Right atrium auricular region (tissue), 2 donors: ENCODE results near the gene RAD50. TPM values are rescaled to one million over a fixed set of nuclear protein-coding genes. Genes with fewer than 3 reads are reported as not detected.
A peak's percentile ranks its signal among the peaks of the same experiment; 100 is the strongest.

Source experiments
- DNase-seq: peaks from one replicate; pipeline ENCODE4 v3.0.0-alpha.2; 2019; ENCODE audit warnings: low spot score
- H3K27ac ChIP-seq, 2 donors: fragments of 200-600 bp; sonication (generic); 1 replicate in 1 of 2; 2 replicates in 1 of 2; pipeline ENCODE4 v1.5.1; 2016 to 2019
- H3K27me3 ChIP-seq, 2 donors: fragments of 200-600 bp; sonication (generic); one replicate each; pipeline versions ENCODE4 v1.5.1 to v1.6.0; 2017 to 2019
- H3K36me3 ChIP-seq: fragments of 200-600 bp; sonication (generic); one replicate; pipeline ENCODE4 v1.5.1; 2016
- H3K4me1 ChIP-seq, 2 donors: fragments of 200-600 bp; sonication (generic); one replicate each; pipeline versions ENCODE4 v1.5.1 to v1.6.0; 2017 to 2019
- H3K4me3 ChIP-seq, 2 donors: fragments of 200-600 bp; sonication (generic); 1 replicate in 1 of 2; 2 replicates in 1 of 2; pipeline ENCODE4 v1.5.1; 2017 to 2019; ENCODE audit warnings: mild to moderate bottlenecking in 1 of 2, moderate library complexity in 1 of 2
- H3K9me3 ChIP-seq, 2 donors: fragments of 200-600 bp; sonication (generic); one replicate each; pipeline ENCODE4 v1.5.1; 2019
- total RNA-seq, 2 donors: library from RNA; depleted of rRNA; stranded (reverse); fragments of >200 nt; gene quantifications; one replicate each; pipeline ENCODE4 v1.1.0, GENCODE V29; 2016
- TF ChIP-seq, protein P1 (sequence below), 2 donors: fragments of 200-600 bp; sonication (generic); IDR thresholded peaks; one replicate each; pipeline ENCODE4 v1.5.1; 2019; ENCODE audit warnings: antibody characterized with exemption in 2 of 2

Gene RAD50
- total RNA-seq, 2 donors from 2014 or later: 11.5 to 18.6 TPM

DNA sequence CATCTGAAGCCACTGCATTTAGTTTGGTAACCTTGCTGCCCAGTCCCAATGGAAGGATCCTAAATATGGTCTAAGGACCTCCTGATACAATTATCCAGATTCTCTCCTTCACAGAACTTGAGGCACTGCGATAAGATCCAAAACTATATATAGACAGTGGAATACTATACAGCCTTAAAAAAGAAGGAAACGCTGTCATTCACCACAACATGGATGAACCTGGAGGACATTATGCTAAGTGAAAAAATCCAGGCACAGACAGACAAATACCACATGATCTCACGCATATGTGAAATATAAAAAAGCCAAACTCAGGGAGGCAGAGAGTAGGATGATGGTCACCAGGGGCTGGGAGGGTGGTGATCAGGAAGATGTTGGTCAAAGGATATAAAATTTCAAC, 114.2 kb downstream of the RAD50 start:
- H3K27me3 ChIP-seq: no peaks in the 10 kb centered on the region
- no peak overlapping the region for H3K27ac ChIP-seq
- H3K4me1 ChIP-seq: peaks cover 0 to 3% of the 10 kb centered on the region in 2 donors
- H3K9me3 ChIP-seq: no peaks in the 10 kb centered on the region
- H3K4me3 ChIP-seq: no peak overlapping the region
- H3K36me3 ChIP-seq: no peaks in the 10 kb centered on the region
- TF ChIP-seq, protein P1, sequence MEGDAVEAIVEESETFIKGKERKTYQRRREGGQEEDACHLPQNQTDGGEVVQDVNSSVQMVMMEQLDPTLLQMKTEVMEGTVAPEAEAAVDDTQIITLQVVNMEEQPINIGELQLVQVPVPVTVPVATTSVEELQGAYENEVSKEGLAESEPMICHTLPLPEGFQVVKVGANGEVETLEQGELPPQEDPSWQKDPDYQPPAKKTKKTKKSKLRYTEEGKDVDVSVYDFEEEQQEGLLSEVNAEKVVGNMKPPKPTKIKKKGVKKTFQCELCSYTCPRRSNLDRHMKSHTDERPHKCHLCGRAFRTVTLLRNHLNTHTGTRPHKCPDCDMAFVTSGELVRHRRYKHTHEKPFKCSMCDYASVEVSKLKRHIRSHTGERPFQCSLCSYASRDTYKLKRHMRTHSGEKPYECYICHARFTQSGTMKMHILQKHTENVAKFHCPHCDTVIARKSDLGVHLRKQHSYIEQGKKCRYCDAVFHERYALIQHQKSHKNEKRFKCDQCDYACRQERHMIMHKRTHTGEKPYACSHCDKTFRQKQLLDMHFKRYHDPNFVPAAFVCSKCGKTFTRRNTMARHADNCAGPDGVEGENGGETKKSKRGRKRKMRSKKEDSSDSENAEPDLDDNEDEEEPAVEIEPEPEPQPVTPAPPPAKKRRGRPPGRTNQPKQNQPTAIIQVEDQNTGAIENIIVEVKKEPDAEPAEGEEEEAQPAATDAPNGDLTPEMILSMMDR (IDR thresholded peaks at IDR 0.05): no peak
- no peak for DNase-seq

DNA sequence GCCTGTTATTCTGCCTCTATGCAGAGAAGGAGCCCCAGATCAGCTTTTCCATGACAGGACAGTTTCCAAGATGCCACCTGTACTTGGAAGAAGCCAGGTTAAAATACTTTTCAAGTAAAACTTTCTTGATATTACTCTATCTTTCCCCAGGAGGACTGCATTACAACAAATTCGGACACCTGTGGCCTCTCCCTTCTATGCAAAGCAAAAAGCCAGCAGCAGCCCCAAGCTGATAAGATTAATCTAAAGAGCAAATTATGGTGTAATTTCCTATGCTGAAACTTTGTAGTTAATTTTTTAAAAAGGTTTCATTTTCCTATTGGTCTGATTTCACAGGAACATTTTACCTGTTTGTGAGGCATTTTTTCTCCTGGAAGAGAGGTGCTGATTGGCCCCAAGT, 116.7 kb downstream of the RAD50 start:
- H3K4me3 ChIP-seq: no peak overlapping the region
- H3K27ac ChIP-seq: no peak overlapping the region
- TF ChIP-seq, protein P1 (IDR thresholded peaks at IDR 0.05): no peak
- no peaks in the 10 kb centered on the region for H3K27me3 ChIP-seq
- peak; percentile 5 for DNase-seq
- no peaks in the 10 kb centered on the region for H3K9me3 ChIP-seq
- H3K36me3 ChIP-seq: no peaks in the 10 kb centered on the region
- H3K4me1 ChIP-seq: peaks cover 0 to 3% of the 10 kb centered on the region in 2 donors

DNA sequence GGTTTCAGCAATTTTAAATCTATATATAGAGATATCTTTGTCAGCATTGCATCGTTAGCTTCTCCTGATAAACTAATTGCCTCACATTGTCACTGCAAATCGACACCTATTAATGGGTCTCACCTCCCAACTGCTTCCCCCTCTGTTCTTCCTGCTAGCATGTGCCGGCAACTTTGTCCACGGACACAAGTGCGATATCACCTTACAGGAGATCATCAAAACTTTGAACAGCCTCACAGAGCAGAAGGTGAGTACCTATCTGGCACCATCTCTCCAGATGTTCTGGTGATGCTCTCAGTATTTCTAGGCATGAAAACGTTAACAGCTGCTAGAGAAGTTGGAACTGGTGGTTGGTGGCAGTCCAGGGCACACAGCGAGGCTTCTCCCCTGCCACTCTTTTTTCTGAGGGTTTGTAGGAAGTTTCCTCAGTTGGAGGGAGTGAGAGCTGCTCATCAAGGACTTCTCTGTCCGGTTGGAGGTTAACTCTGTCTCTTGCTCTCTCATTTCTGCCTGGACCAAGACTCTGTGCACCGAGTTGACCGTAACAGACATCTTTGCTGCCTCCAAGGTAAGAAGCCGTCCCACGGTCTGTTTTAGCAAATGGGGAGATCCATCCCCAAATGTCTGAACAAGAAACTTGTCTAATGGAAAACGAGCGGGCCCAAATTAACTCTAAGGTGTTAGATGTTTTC, 117.3 kb downstream of the RAD50 start, which contains the start of gene IL4:
Gene IL4, plus strand, starts transcription at position 51 of the 692 bp plus-strand sequence. Its CDS starts 62 bp downstream, at position 113.
- peak within 1 kb of the TSS in 1 of 2 donors; percentile 8 for H3K27ac ChIP-seq
- no peak within 1 kb of the TSS for H3K4me3 ChIP-seq
- peaks cover 0 to 3% of the 10 kb centered on the region in 2 donors for H3K4me1 ChIP-seq
- TF ChIP-seq, protein P1 (IDR thresholded peaks at IDR 0.05): no peak
- no peaks in the 10 kb centered on the region for H3K36me3 ChIP-seq
- peak; percentile 38 for DNase-seq
- H3K9me3 ChIP-seq: no peaks in the 10 kb centered on the region
- no peaks in the 10 kb centered on the region for H3K27me3 ChIP-seq

DNA sequence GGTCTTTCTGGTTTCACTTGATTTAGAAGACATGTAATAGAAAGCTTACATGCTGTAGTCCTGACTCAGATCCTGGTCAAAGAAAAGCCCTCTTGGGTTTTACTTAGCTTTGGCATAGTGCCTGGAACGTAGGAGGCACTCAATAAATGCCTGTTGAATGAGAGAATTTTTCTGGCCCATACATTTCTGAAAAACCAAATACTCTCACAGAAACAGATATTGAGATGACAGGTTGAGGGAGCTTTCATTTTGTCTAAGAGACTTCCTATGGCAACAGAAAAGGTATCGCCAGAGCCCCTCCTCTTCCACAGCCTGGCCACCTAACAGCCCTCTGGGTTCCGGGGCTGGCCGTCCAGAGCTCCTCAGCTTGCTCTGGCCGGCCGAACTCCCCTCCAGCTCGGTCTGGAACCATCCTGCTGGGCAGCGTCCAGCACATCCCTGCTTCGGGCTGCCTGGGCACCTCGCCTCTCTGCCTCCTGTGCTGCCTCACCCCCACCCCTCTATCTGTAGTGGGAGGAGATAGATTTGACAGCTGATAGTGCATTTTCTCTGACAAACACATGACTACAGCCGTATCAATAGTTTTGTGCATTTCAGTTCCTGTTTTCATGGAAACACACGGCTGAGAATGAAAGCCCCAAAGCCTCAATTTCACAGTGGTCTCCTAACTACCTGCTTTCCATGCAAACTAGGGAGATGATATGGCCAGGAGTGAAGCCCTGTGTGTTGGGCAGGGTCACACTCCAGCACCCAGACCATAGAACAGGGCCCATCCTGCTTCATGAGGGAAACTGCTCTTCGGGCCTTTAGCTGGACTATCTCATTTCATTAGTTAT, 118.1 kb downstream of the RAD50 start:
- peaks cover 0 to 3% of the 10 kb centered on the region in 2 donors for H3K4me1 ChIP-seq

DNA sequence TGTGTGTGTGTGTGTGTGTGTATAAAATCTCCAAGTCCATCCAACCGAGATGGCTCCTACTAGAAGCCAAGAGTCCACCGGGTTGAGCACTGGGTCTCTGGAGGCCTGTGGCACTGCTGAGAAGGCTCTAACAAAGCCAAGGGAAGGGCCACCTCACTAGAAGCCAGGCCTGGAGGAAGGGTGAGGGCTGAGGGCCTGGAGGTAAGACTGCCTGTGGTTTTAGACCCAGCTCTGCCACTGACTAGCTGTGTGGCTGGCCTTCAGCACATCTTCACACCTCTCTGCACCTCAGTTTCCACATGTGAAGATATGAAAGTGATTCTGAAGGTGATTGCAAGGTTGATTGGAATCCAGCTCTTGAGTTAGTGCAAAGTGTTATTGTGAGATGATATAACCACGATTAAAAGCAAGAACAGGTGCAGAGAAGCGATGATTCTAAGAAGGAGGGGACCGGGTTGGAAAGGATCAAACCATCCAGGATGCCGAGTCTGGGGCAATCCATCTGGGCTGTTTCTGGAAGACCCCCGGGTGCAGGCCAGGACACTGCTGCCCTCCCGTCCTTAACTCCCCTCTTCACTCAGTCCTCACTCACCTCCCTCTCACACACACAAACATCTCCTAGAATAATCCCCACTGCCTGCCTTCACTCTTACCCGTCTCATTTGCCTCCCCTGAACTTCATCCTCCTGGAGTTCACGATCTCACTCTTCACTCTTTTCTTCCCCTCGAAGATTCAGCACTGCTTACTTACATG, 119.3 kb downstream of the RAD50 start:
- H3K36me3 ChIP-seq: no peaks in the 10 kb centered on the region
- TF ChIP-seq, protein P1 (IDR thresholded peaks at IDR 0.05): no peak
- peaks cover 0 to 3% of the 10 kb centered on the region in 2 donors for H3K4me1 ChIP-seq
- no peaks in the 10 kb centered on the region for H3K9me3 ChIP-seq
- no peak overlapping the region for H3K27ac ChIP-seq
- no peaks in the 10 kb centered on the region for H3K27me3 ChIP-seq
- peak; percentile 9 for DNase-seq
- no peak overlapping the region for H3K4me3 ChIP-seq

More for the DNA sequence above, 118.1 kb downstream of the RAD50 start:
- peak overlapping the region in 1 of 2 donors; percentile 8 for H3K27ac ChIP-seq
- H3K4me3 ChIP-seq: no peak overlapping the region
- H3K36me3 ChIP-seq: no peaks in the 10 kb centered on the region
- H3K27me3 ChIP-seq: no peaks in the 10 kb centered on the region
- DNase-seq: peak; percentile 54
- H3K9me3 ChIP-seq: no peaks in the 10 kb centered on the region
- TF ChIP-seq, protein P1 (IDR thresholded peaks at IDR 0.05): no peak
